A549 (cell line): ENCODE measurements around the gene IDI1. TPM values are rescaled to one million over a fixed set of nuclear protein-coding genes. Genes with fewer than 3 reads are reported as not detected.

ENCODE experiments used
- ATAC-seq, 2 experiments: fragments of 200-7000 bp in 1 of 2; fragments of >200 bp in 1 of 2; cut with Nextera tagmentation in 1 of 2; cut with Tn5 transposase in 1 of 2; 3 replicates each; pipeline versions ENCODE4 v1.8.0 to v1.9.1; 2018 to 2020; ENCODE audit warnings: mild to moderate bottlenecking in 1 of 2, moderate library complexity in 1 of 2
- CTCF ChIA-PET: fragments of 300-600 bp; sonication (Branson Sonifier 250); formaldehyde crosslinking; extraction: SDS; loops from one replicate; lab custom pipeline; 2021; ENCODE audit warnings: antibody characterized with exemption, inconsistent platforms; lab: Yijun Ruan, JAX
- POLR2A ChIA-PET: fragments of 350-600 bp; formaldehyde crosslinking; extraction: SDS; loops from one replicate; lab custom pipeline; 2021; ENCODE audit warnings: antibody characterized with exemption, inconsistent platforms; lab: Yijun Ruan, JAX
- DNase-seq, 2 experiments: peaks; one replicate each; pipeline versions ENCODE4 v3.0.0 to v3.0.0-alpha.2; 2011 to 2016; ENCODE audit warnings: low read depth in 1 of 2, low spot score in 1 of 2
- FAIRE-seq: peaks from 2 replicates; lab custom pipeline; 2011; peaks lifted over from hg19 to GRCh38; lab: Jason Lieb, UNC
- H3K27ac ChIP-seq, 2 experiments: fragments of >200 bp; sonication (Bioruptor Twin); formaldehyde crosslinking; 3 replicates each; pipeline ENCODE4 v1.5.1; 2016 to 2017
- H3K4me1 ChIP-seq: fragments of >200 bp; sonication (Bioruptor Twin); formaldehyde crosslinking; 3 replicates; pipeline ENCODE4 v1.6.1; 2016
- H3K4me2 ChIP-seq: fragments of >200 bp; sonication (Bioruptor Twin); formaldehyde crosslinking; 3 replicates; pipeline ENCODE4 v1.6.1; 2016
- H3K4me3 ChIP-seq: fragments of >200 bp; sonication (Bioruptor Twin); formaldehyde crosslinking; 3 replicates; pipeline ENCODE4 v1.5.1; 2016
- H3K9me3 ChIP-seq: fragments of >200 bp; sonication (Bioruptor Twin); formaldehyde crosslinking; 3 replicates; pipeline ENCODE4 v1.6.1; 2016
- ATOH8 ChIP-seq: fragments of 250-450 bp; sonication (Bioruptor Pico); IDR thresholded peaks from 2 replicates; pipeline ENCODE4 v1.5.0; 2020; ENCODE audit warnings: low read depth, mild to moderate bottlenecking, moderate library complexity
- BHLHE40 ChIP-seq: IDR thresholded peaks from 2 replicates; pipeline ENCODE4 v1.6.1; 2012; ENCODE audit warnings: low read depth, low read length, inconsistent platforms
- CHD4 ChIP-seq: fragments of 200-600 bp; sonication (generic); IDR thresholded peaks from 2 replicates; pipeline ENCODE4 v1.6.1; 2016; ENCODE audit warnings: antibody characterized with exemption, mild to moderate bottlenecking, borderline replicate concordance
- ESRRA ChIP-seq: fragments of 150-350 bp; IDR thresholded peaks from 2 replicates; pipeline ENCODE4 v1.6.1; 2014; ENCODE audit warnings: mild to moderate bottlenecking, low read length, borderline replicate concordance
- FOXS1 ChIP-seq: fragments of 250-450 bp; sonication (Bioruptor Pico); IDR thresholded peaks from 2 replicates; pipeline ENCODE4 v1.5.0; 2020; ENCODE audit warnings: mild to moderate bottlenecking, moderate library complexity
- HES2 ChIP-seq: fragments of >200 bp; sonication (Bioruptor Twin); formaldehyde crosslinking; IDR thresholded peaks from 2 replicates; pipeline ENCODE4 v1.6.1; 2016
- HEYL ChIP-seq: fragments of 250-450 bp; sonication (Bioruptor Pico); IDR thresholded peaks from 2 replicates; pipeline ENCODE4 v1.8.0; 2021; ENCODE audit warnings: mild to moderate bottlenecking, moderate library complexity
- HMGXB4 ChIP-seq: fragments of 250-450 bp; sonication (Bioruptor Pico); IDR thresholded peaks from 2 replicates; pipeline ENCODE4 v1.5.0; 2021; ENCODE audit warnings: mild to moderate bottlenecking, moderate library complexity, borderline replicate concordance
- HOXA7 ChIP-seq: fragments of 250-450 bp; sonication (Bioruptor Pico); IDR thresholded peaks from 2 replicates; pipeline ENCODE4 v1.5.0; 2020; ENCODE audit warnings: mild to moderate bottlenecking, moderate library complexity
- NFE2L2 ChIP-seq: fragments of 150-350 bp; conservative IDR thresholded peaks from 2 replicates; pipeline ENCODE4 v1.6.1; 2014; ENCODE audit warnings: low read length
- PBX3 ChIP-seq: IDR thresholded peaks from 2 replicates; pipeline ENCODE4 v1.6.1; 2012
- PHF8 ChIP-seq: fragments of 200-600 bp; sonication (generic); IDR thresholded peaks from 2 replicates; pipeline ENCODE4 v1.6.1; 2016; ENCODE audit warnings: low read depth, mild to moderate bottlenecking, antibody characterized with exemption, moderate library complexity, borderline replicate concordance
- POLR2A ChIP-seq: IDR thresholded peaks from 2 replicates; pipeline ENCODE4 v1.6.1; 2012; ENCODE audit warnings: mild to moderate bottlenecking, low read length
- POLR2AphosphoS2 ChIP-seq: conservative IDR thresholded peaks from 2 replicates; pipeline ENCODE4 v1.6.1; 2012; ENCODE audit warnings: low read length, improper control_type of control experiment, inconsistent platforms
- RAD21 ChIP-seq, 2 experiments: fragments of >200 bp in 1 of 2; sonication (Bioruptor Twin) in 1 of 2; formaldehyde crosslinking in 1 of 2; IDR thresholded peaks in 1 of 2; conservative IDR thresholded peaks in 1 of 2; 2 replicates in 1 of 2; 3 replicates in 1 of 2; pipeline ENCODE4 v1.6.1; 2012 to 2018; ENCODE audit warnings: inconsistent platforms in 1 of 2
- RARB ChIP-seq: fragments of 250-450 bp; sonication (Bioruptor Pico); IDR thresholded peaks from 2 replicates; pipeline ENCODE4 v1.8.0; 2021; ENCODE audit warnings: mild to moderate bottlenecking, moderate library complexity
- RFX5 ChIP-seq: fragments of 450-650 bp; IDR thresholded peaks from 2 replicates; pipeline ENCODE4 v1.7.1; 2014; ENCODE audit warnings: antibody characterized with exemption, mild to moderate bottlenecking, moderate library complexity
- RNF2 ChIP-seq: fragments of 200-600 bp; sonication (generic); IDR thresholded peaks from 2 replicates; pipeline ENCODE4 v1.6.1; 2016; ENCODE audit warnings: low read depth, mild to moderate bottlenecking, antibody characterized with exemption, moderate library complexity, borderline replicate concordance
- USF2 ChIP-seq: fragments of 450-650 bp; IDR thresholded peaks from 2 replicates; pipeline ENCODE4 v1.6.1; 2014; ENCODE audit warnings: antibody characterized with exemption
- ZC3H11A ChIP-seq: fragments of 450-650 bp; IDR thresholded peaks from 2 replicates; pipeline ENCODE4 v1.6.1; 2014; ENCODE audit warnings: antibody characterized with exemption, mild to moderate bottlenecking
- ZFP36 ChIP-seq: fragments of 450-650 bp; IDR thresholded peaks from 2 replicates; pipeline ENCODE4 v1.6.1; 2014; ENCODE audit warnings: borderline replicate concordance; ENCODE audit not compliant: partially characterized antibody
- WGBS: methylation state at CpG from one replicate; pipeline ENCODE4 v1.1.6; 2017; ENCODE audit errors: missing lambda C conversion rate; 5-methylcytosine and 5-hydroxymethylcytosine counted together
- polyA plus RNA-seq, 4 experiments: library from polyadenylated mRNA; depleted of rRNA in 3 of 4; stranded (reverse); fragments of >200 nt; fragmentation: RNase III in 1 of 4; extraction: RNeasy Plus Mini Kit Qiagen cat#74134 plus additional on column Dnase treatment in 1 of 4; gene quantifications; 2 replicates in 3 of 4; 3 replicates in 1 of 4; pipeline ENCODE4 v1.2.3, GENCODE V29; 2011 to 2017

IDI1 gene
- polyA plus RNA-seq, 2 of the 4 experiments (the other 2 are of a cell fraction) = 55.8 to 65.0 TPM

GRCh38 chr10:1002425-1003006 lies 46.4 kb downstream of the IDI1 start (continued):
- no peak for TF ChIP-seq RAD21 (conservative IDR thresholded peaks at IDR 0.05 in 1 of 2, IDR thresholded peaks at IDR 0.05 in 1 of 2)
- no peak for TF ChIP-seq HMGXB4 (CRISPR knock-in tag)
- no peak for TF ChIP-seq RARB (CRISPR knock-in tag)
- TF ChIP-seq HES2 = no peak
- TF ChIP-seq ZC3H11A = no peak
- TF ChIP-seq BHLHE40 = no peak
- TF ChIP-seq CHD4 = no peak

- FAIRE-seq (no peak), ATAC-seq (no peak), DNase-seq (no peak)
- H3K4me2 ChIP-seq = no peak overlapping the region
- ChIA-PET CTCF (interaction anchor here (0.9 to 2.4 kb wide), 3 partner anchors 9 to 34 kb away, joined by 3 to 6 read pairs (median 3); partner anchors contain the start of gene GTPBP4), POLR2A (no interaction called here)
- no peak overlapping the region for H3K4me3 ChIP-seq
- no peaks in the 10 kb centered on the region for H3K4me1 ChIP-seq
- H3K27ac ChIP-seq = no peak overlapping the region
- TF ChIP-seq ESRRA (no peak), RNF2 (no peak), RARB (CRISPR knock-in tag) (no peak), CHD4 (no peak), POLR2AphosphoS2 (no peak), POLR2A (no peak), FOXS1 (no peak), ATOH8 (CRISPR knock-in tag) (no peak), USF2 (no peak), PHF8 (no peak), ZFP36 (no peak), BHLHE40 (no peak), HOXA7 (no peak), HEYL (CRISPR knock-in tag) (no peak), ZC3H11A (no peak)
- WGBS = 85% methylated on average over 19 of the region's 19 CpGs
- H3K9me3 ChIP-seq = peaks cover 14% of the 10 kb centered on the region
These were observed 51.5 kb downstream of the IDI1 start for GRCh38 chr10:997266-998022.

- 94% methylated on average over 12 of the region's 12 CpGs for WGBS
- no peak for TF ChIP-seq NFE2L2
- no peak for TF ChIP-seq RFX5
- no peak for TF ChIP-seq PBX3
- TF ChIP-seq CHD4 = no peak
- TF ChIP-seq, all 56 proteins: peak for 0
- CTCF ChIA-PET = no interaction called here
- no peak for DNase-seq
- no peak for FAIRE-seq
- H3K9me3 ChIP-seq = no peaks in the 10 kb centered on the region
- H3K27ac ChIP-seq = no peak overlapping the region
- H3K4me1 ChIP-seq = peaks cover under 1% of the 10 kb centered on the region; the same call in 1 of the 3 replicates
- POLR2A ChIA-PET = no interaction called here
- no peak overlapping the region for H3K4me2 ChIP-seq
- ATAC-seq = no peak
- no peak overlapping the region for H3K4me3 ChIP-seq
These were observed 52.9 kb downstream of the IDI1 start for GRCh38 chr10:996031-996430.
